Caco-2 (cell line): Measurements from ENCODE around the gene HYPK. TPM values are rescaled to one million over a fixed set of nuclear protein-coding genes. Genes with fewer than 3 reads are reported as not detected.
"Not testable (repeated sequence)": the region's sequence is repeated elsewhere in the genome, so short reads cannot be mapped to it uniquely, and the experiment has no call there.

Experiments
- BruUV-seq: library from RNA; stranded (reverse); fragments of 400-500 nt; replicated peaks from 2 replicates; lab custom pipeline; 2021; lab: Mats Ljungman, UMichigan
- CTCF ChIA-PET: fragments of 300-600 bp; sonication (Branson Sonifier 250); formaldehyde crosslinking; loops from one replicate; lab custom pipeline; 2022; ENCODE audit warnings: antibody characterized with exemption; lab: Charles Lee
- POLR2A ChIA-PET: fragments of 300-600 bp; sonication (Branson Sonifier 250); formaldehyde crosslinking; loops from one replicate; lab custom pipeline; 2022; ENCODE audit warnings: antibody characterized with exemption; lab: Charles Lee
- DNase-seq, 2 experiments: peaks; one replicate each; pipeline versions ENCODE4 v3.0.0 to v3.0.0-alpha.2; 2020 to 2022
- H3K27me3 ChIP-seq: replicated peaks from 2 replicates; pipeline ENCODE4 v1.6.0; 2011; ENCODE audit warnings: low read length; ENCODE audit not compliant: control insufficient read depth, insufficient read depth
- H3K36me3 ChIP-seq: 2 replicates; pipeline ENCODE4 v1.5.1; 2011; ENCODE audit warnings: low read length; ENCODE audit not compliant: control insufficient read depth, insufficient read depth
- H3K4me1 ChIP-seq: fragments of 250-450 bp; sonication (Bioruptor Pico); 2 replicates; pipeline ENCODE4 v1.5.1; 2020; ENCODE audit warnings: mild to moderate bottlenecking
- H3K4me3 ChIP-seq: 2 replicates; pipeline ENCODE4 v1.5.1; 2011; ENCODE audit warnings: low read depth, mild to moderate bottlenecking, control low read depth, low read length
- H3K9me3 ChIP-seq: fragments of 250-450 bp; sonication (Bioruptor Pico); 2 replicates; pipeline ENCODE4 v1.5.1; 2020; ENCODE audit warnings: mild to moderate bottlenecking, moderate library complexity
- H3K27ac Mint-ChIP-seq: one replicate; pipeline ENCODE4 v1.8.0; 2022; ENCODE audit warnings: mixed read lengths; ENCODE audit not compliant: unreplicated experiment
- H3K27me3 Mint-ChIP-seq: one replicate; pipeline ENCODE4 v1.8.0; 2022; ENCODE audit warnings: mixed read lengths; ENCODE audit not compliant: insufficient read depth, unreplicated experiment
- H3K36me3 Mint-ChIP-seq: one replicate; pipeline ENCODE4 v1.8.0; 2022; ENCODE audit warnings: mild to moderate bottlenecking, mixed read lengths; ENCODE audit not compliant: insufficient read depth, unreplicated experiment
- H3K4me1 Mint-ChIP-seq: one replicate; pipeline ENCODE4 v1.8.0; 2022; ENCODE audit warnings: low read depth, mixed read lengths; ENCODE audit not compliant: unreplicated experiment
- H3K4me3 Mint-ChIP-seq: one replicate; pipeline ENCODE4 v1.8.0; 2022; ENCODE audit warnings: mild to moderate bottlenecking, moderate library complexity, mixed read lengths; ENCODE audit not compliant: unreplicated experiment
- H3K9me3 Mint-ChIP-seq: one replicate; pipeline ENCODE4 v1.8.0; 2022; ENCODE audit warnings: mixed read lengths; ENCODE audit not compliant: unreplicated experiment
- intact Hi-C: fragments of 100-400 bp; cut with micrococcal nuclease; formaldehyde crosslinking; loops from one replicate; pipeline ENCODE4 v1.10.0; 2022; ENCODE audit not compliant: unreplicated experiment
- total RNA-seq: library from RNA; stranded (reverse); gene quantifications from 2 replicates; pipeline ENCODE4 v1.2.3, GENCODE V29; 2022
- TF ChIP-seq, protein P1 (sequence below), 2 experiments: fragments of 200-600 bp in 1 of 2; IDR thresholded peaks; 1 replicate in 1 of 2; 2 replicates in 1 of 2; pipeline versions ENCODE4 v1.5.1 to v1.8.0; 2011 to 2022; ENCODE audit warnings: antibody characterized with exemption in 1 of 2, control low read depth in 1 of 2, inconsistent platforms in 1 of 2, low read depth in 1 of 2, low read length in 1 of 2, mild to moderate bottlenecking in 1 of 2, moderate library complexity in 1 of 2; ENCODE audit not compliant: insufficient read depth in 1 of 2, severe bottlenecking in 1 of 2, unreplicated experiment in 1 of 2

Gene HYPK
- total RNA-seq, 1 experiment from 2014 or later = 20.4 TPM

DNA sequence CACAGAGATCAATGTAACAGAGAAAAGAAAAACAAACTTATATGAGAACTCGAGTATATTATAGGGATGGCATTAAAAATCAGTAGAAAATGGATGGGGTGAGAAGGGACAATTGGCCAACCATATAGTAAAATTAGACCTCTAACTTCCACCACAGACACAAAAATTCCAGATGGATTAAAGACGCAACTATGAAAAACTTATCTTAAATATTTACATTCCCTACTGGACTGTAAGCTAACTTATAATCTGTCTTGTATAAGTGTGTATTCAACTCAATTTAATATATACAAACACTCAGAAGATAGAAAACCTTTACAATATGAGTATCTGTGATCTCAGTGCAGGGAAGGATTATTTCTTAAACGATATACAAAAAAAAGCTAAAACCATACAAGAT lies 21.1 kb downstream of the HYPK start:
- intact Hi-C loops = no loop called here
- H3K4me3 Mint-ChIP-seq = peak overlapping the region; percentile 2
- CTCF ChIA-PET = interaction anchor here (0.6 kb wide), 1 partner anchor 25 kb away, joined by 3 read pairs; no protein-coding TSS in a partner anchor

GRCh38 chr15:43824302-43825246 lies 24.2 kb downstream of the HYPK start, which contains the start of gene MFAP1:
Gene MFAP1, minus strand, starts transcription at chr15:43824690. Its CDS starts 121 bp downstream, at chr15:43824569.
- Histone ChIP-seq H3K27me3 (no peaks in the 10 kb centered on the region), H3K9me3 (no peaks in the 10 kb centered on the region), H3K4me1 (0 out of 2 replicates have a peak, but pooled peaks cover 6% of the 10 kb centered on the region), H3K36me3 (no peaks in the 10 kb centered on the region), H3K4me3 (peak within 1 kb of the TSS; percentile 79)
- H3K27ac Mint-ChIP-seq = peak within 1 kb of the TSS; percentile 92
- peaks cover 21% of the 10 kb centered on the region for H3K4me1 Mint-ChIP-seq
- BruUV-seq = TSS peak; percentile 77
- peaks cover 24% of the 10 kb centered on the region for H3K36me3 Mint-ChIP-seq
- no peaks in the 10 kb centered on the region for H3K9me3 Mint-ChIP-seq
- ChIA-PET POLR2A (interaction anchor here (0.5 to 1.4 kb wide), 9 partner anchors 9 to 1447 kb away, joined by 3 to 9 read pairs (median 4); partner anchors contain the start of genes CTDSPL2, HYPK, SERF2 and SERINC4), CTCF (no interaction called here)
- TF ChIP-seq, protein P1, sequence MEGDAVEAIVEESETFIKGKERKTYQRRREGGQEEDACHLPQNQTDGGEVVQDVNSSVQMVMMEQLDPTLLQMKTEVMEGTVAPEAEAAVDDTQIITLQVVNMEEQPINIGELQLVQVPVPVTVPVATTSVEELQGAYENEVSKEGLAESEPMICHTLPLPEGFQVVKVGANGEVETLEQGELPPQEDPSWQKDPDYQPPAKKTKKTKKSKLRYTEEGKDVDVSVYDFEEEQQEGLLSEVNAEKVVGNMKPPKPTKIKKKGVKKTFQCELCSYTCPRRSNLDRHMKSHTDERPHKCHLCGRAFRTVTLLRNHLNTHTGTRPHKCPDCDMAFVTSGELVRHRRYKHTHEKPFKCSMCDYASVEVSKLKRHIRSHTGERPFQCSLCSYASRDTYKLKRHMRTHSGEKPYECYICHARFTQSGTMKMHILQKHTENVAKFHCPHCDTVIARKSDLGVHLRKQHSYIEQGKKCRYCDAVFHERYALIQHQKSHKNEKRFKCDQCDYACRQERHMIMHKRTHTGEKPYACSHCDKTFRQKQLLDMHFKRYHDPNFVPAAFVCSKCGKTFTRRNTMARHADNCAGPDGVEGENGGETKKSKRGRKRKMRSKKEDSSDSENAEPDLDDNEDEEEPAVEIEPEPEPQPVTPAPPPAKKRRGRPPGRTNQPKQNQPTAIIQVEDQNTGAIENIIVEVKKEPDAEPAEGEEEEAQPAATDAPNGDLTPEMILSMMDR (IDR thresholded peaks at IDR 0.05; ENCODE audit: insufficient read depth in 1 of 2, low read depth in 1 of 2, low read length in 1 of 2, severe bottlenecking in 1 of 2, unreplicated experiment in 1 of 2) = no peak
- intact Hi-C loops = loop anchor here (2.0 kb wide), 1 partner anchor 24 kb away; the partner anchor contains the start of genes HYPK and SERINC4
- peak; percentile 92 to 96 for DNase-seq
- H3K4me3 Mint-ChIP-seq = peak within 1 kb of the TSS; percentile 95
- no peaks in the 10 kb centered on the region for H3K27me3 Mint-ChIP-seq

More for the DNA sequence above, 21.1 kb downstream of the HYPK start:
- no peaks in the 10 kb centered on the region for H3K9me3 Mint-ChIP-seq
- no peaks in the 10 kb centered on the region for H3K36me3 ChIP-seq
- no peak for DNase-seq
- H3K27ac Mint-ChIP-seq = no peak overlapping the region
- H3K9me3 ChIP-seq = no peaks in the 10 kb centered on the region
- no peak overlapping the region for H3K4me3 ChIP-seq
- H3K4me1 ChIP-seq = 0 out of 2 replicates have a peak, but pooled peaks cover 6% of the 10 kb centered on the region
- POLR2A ChIA-PET = interaction anchor here (0.6 kb wide), 1 partner anchor 25 kb away, joined by 3 read pairs; no protein-coding TSS in a partner anchor
- no peaks in the 10 kb centered on the region for H3K27me3 ChIP-seq
- no TSS peak for BruUV-seq
- TF ChIP-seq, protein P1 (IDR thresholded peaks at IDR 0.05; ENCODE audit: insufficient read depth in 1 of 2, low read depth in 1 of 2, low read length in 1 of 2, severe bottlenecking in 1 of 2, unreplicated experiment in 1 of 2) = no peak
- no peaks in the 10 kb centered on the region for H3K27me3 Mint-ChIP-seq
- H3K4me1 Mint-ChIP-seq = peaks cover 10% of the 10 kb centered on the region
- H3K36me3 Mint-ChIP-seq = peaks cover 32% of the 10 kb centered on the region

GRCh38 chr15:43825305-43825704 lies 24.9 kb downstream of the HYPK start:
- BruUV-seq, H3K36me3 ChIP-seq, H3K9me3 Mint-ChIP-seq, DNase-seq, H3K27me3 Mint-ChIP-seq, H3K9me3 ChIP-seq, H3K27me3 ChIP-seq, H3K4me3 ChIP-seq, H3K4me1 ChIP-seq, CTCF ChIA-PET: not testable (repeated sequence)
- intact Hi-C loops = loop anchor here (2.0 kb wide), 1 partner anchor 25 kb away; the partner anchor contains the start of genes HYPK and SERINC4
- peak overlapping the region; percentile 95 for H3K4me3 Mint-ChIP-seq
- POLR2A ChIA-PET = interaction anchor here (0.8 to 1.4 kb wide), 3 partner anchors 33 to 603 kb away, joined by 3 to 6 read pairs (median 5); partner anchors contain the start of genes CTDSPL2 and SERF2
- peak overlapping the region; percentile 92 for H3K27ac Mint-ChIP-seq
- peaks cover 30% of the 10 kb centered on the region for H3K36me3 Mint-ChIP-seq
- peaks cover 21% of the 10 kb centered on the region for H3K4me1 Mint-ChIP-seq
